ENCODE data around the gene PHLDA1. TPM values are rescaled to one million over a fixed set of nuclear protein-coding genes. Genes with fewer than 3 reads are reported as not detected.

Gene PHLDA1
- total and polyA plus RNA-seq, 4 donors = 27.0 to 61.5 (median 49.0) TPM

GRCh38 chr12:76022506-76022905 lies 9.1 kb downstream of the PHLDA1 start:
- WGBS (ENCODE audit: insufficient coverage) = 80% methylated on average over 1 of the region's 3 CpGs
- no peaks in the 10 kb centered on the region for H3K27me3 ChIP-seq (ENCODE audit: control insufficient read depth, insufficient read depth, low read length)
- H3K4me1 ChIP-seq (ENCODE audit: control insufficient read depth, insufficient read depth, low read length) = peaks cover 2% of the 10 kb centered on the region
- no peak for DNase-seq (ENCODE audit: low read depth in 4 of 6, low spot score in 6 of 6)
- no peaks in the 10 kb centered on the region for H3K36me3 ChIP-seq (ENCODE audit: control insufficient read depth, insufficient read depth, low read length)
- no peak overlapping the region for H3K27ac ChIP-seq (ENCODE audit: low read depth, low read length)
- no peak overlapping the region for H3K4me3 ChIP-seq (ENCODE audit: low read depth, low read length)
- no peaks in the 10 kb centered on the region for H3K9me3 ChIP-seq (ENCODE audit: control insufficient read depth, insufficient read depth, low read length)

DNA sequence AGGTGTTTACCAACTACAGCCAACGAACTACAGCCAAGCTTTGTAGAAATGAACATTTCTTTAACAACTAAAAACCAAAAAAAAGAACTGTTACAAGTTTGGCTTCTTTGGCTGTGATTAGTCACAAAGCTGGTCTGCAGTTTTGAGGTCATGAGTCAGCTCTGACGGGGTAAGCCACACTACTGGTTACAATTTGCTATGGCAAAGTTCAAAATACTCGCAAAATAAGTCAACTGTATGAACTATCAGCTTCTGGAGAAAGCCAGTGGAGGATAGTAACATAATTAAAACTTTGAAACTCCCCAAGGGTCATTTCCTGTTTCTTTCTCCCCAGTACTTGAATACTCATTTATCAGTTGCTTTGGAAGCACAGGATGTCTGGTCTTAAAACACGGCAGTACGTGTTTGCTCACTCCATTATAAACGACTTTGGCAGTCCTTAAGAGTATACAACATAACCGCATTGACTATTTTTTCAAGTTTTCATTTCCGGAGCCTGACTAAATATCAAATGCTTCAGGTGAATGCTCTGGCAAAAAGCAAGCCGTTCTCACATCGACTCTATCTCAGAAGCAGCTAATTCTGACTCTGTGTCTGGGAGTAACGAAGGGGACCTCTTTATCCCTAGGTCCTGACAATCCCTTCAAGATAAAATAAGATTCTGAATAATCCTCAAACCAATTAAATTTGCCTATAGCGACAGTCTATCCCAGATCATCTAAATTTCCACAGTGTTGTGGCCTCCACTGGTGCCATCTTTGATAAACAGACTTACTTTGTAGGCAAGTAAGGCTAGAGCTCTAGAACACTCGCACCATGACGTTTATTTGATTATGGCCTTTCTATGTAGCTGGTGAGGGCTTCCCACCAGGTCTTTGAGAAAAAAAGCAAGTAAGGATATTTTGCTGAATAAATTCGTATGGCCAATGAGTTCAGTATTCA lies 10.6 kb downstream of the PHLDA1 start:
- Histone ChIP-seq H3K4me3 (ENCODE audit: low read depth, low read length) (no peak overlapping the region), H3K9me3 (ENCODE audit: control insufficient read depth, insufficient read depth, low read length) (no peaks in the 10 kb centered on the region), H3K27ac (ENCODE audit: low read depth, low read length) (peak overlapping the region; percentile 29), H3K4me1 (ENCODE audit: control insufficient read depth, insufficient read depth, low read length) (no peaks in the 10 kb centered on the region), H3K27me3 (ENCODE audit: control insufficient read depth, insufficient read depth, low read length) (no peaks in the 10 kb centered on the region), H3K36me3 (ENCODE audit: control insufficient read depth, insufficient read depth, low read length) (no peaks in the 10 kb centered on the region)
- DNase-seq (ENCODE audit: low read depth in 4 of 6, low spot score in 6 of 6) = no peak
- WGBS (ENCODE audit: insufficient coverage) = 76% methylated on average over 10 of the region's 15 CpGs

- no peaks in the 10 kb centered on the region for H3K36me3 ChIP-seq (ENCODE audit: control insufficient read depth, insufficient read depth, low read length)
- H3K9me3 ChIP-seq (ENCODE audit: control insufficient read depth, insufficient read depth, low read length) = no peaks in the 10 kb centered on the region
- WGBS (ENCODE audit: insufficient coverage) = 89% methylated on average over 3 of the region's 5 CpGs
- no peaks in the 10 kb centered on the region for H3K27me3 ChIP-seq (ENCODE audit: control insufficient read depth, insufficient read depth, low read length)
- no peak overlapping the region for H3K4me3 ChIP-seq (ENCODE audit: low read depth, low read length)
- DNase-seq (ENCODE audit: low read depth in 4 of 6, low spot score in 6 of 6) = no peak
- H3K27ac ChIP-seq (ENCODE audit: low read depth, low read length) = no peak overlapping the region
- H3K4me1 ChIP-seq (ENCODE audit: control insufficient read depth, insufficient read depth, low read length) = no peaks in the 10 kb centered on the region
These were observed 11.3 kb downstream of the PHLDA1 start for GRCh38 chr12:76020281-76020680.

- Histone ChIP-seq H3K27ac (ENCODE audit: low read depth, low read length) (no peak overlapping the region), H3K36me3 (ENCODE audit: control insufficient read depth, insufficient read depth, low read length) (no peaks in the 10 kb centered on the region), H3K4me3 (ENCODE audit: low read depth, low read length) (no peak overlapping the region), H3K4me1 (ENCODE audit: control insufficient read depth, insufficient read depth, low read length) (no peaks in the 10 kb centered on the region), H3K27me3 (ENCODE audit: control insufficient read depth, insufficient read depth, low read length) (no peaks in the 10 kb centered on the region), H3K9me3 (ENCODE audit: control insufficient read depth, insufficient read depth, low read length) (no peaks in the 10 kb centered on the region)
- DNase-seq (ENCODE audit: low read depth in 4 of 6, low spot score in 6 of 6) = no peak
- 82% methylated on average over 1 of the region's 1 CpG for WGBS (ENCODE audit: insufficient coverage)
These were observed 12.9 kb downstream of the PHLDA1 start for GRCh38 chr12:76018672-76019071.

GRCh38 chr12:76018111-76018510 lies 13.5 kb downstream of the PHLDA1 start:
- 37% methylated on average over 4 of the region's 6 CpGs for WGBS (ENCODE audit: insufficient coverage)
- no peaks in the 10 kb centered on the region for H3K27me3 ChIP-seq (ENCODE audit: control insufficient read depth, insufficient read depth, low read length)
- no peaks in the 10 kb centered on the region for H3K9me3 ChIP-seq (ENCODE audit: control insufficient read depth, insufficient read depth, low read length)
- H3K27ac ChIP-seq (ENCODE audit: low read depth, low read length) = no peak overlapping the region
- no peak for DNase-seq (ENCODE audit: low read depth in 4 of 6, low spot score in 6 of 6)
- H3K36me3 ChIP-seq (ENCODE audit: control insufficient read depth, insufficient read depth, low read length) = no peaks in the 10 kb centered on the region
- H3K4me1 ChIP-seq (ENCODE audit: control insufficient read depth, insufficient read depth, low read length) = no peaks in the 10 kb centered on the region
- H3K4me3 ChIP-seq (ENCODE audit: low read depth, low read length) = no peak overlapping the region

- Histone ChIP-seq H3K27ac (ENCODE audit: low read depth, low read length) (no peak overlapping the region), H3K9me3 (ENCODE audit: control insufficient read depth, insufficient read depth, low read length) (no peaks in the 10 kb centered on the region), H3K4me1 (ENCODE audit: control insufficient read depth, insufficient read depth, low read length) (no peaks in the 10 kb centered on the region), H3K4me3 (ENCODE audit: low read depth, low read length) (no peak overlapping the region), H3K36me3 (ENCODE audit: control insufficient read depth, insufficient read depth, low read length) (no peaks in the 10 kb centered on the region), H3K27me3 (ENCODE audit: control insufficient read depth, insufficient read depth, low read length) (no peaks in the 10 kb centered on the region)
- 95% methylated on average over 5 of the region's 8 CpGs for WGBS (ENCODE audit: insufficient coverage)
- DNase-seq (ENCODE audit: low read depth in 4 of 6, low spot score in 6 of 6) = no peak
These were observed 17.6 kb downstream of the PHLDA1 start for GRCh38 chr12:76014007-76014406.

DNA sequence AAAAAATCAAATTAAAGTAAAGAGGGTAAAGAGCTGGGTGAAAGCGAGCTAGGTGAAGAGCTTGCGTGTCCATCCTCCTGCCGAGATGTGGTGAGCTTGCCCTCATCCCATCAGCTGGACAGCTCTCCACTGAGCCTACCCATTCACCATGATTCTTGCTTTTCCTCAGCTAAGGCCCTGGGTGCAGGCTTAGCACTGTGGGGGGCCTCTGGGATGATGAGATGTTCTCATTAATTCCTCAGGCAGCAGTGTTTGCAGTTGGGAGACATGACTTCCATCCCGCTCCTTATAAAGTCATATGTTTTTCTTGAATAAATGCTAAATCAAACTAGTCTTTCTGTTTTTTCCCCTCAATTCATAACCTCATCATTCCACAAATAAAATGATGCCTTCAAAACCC lies 18.0 kb downstream of the PHLDA1 start:
- 100% methylated on average over 1 of the region's 4 CpGs for WGBS (ENCODE audit: insufficient coverage)
- Histone ChIP-seq H3K36me3 (ENCODE audit: control insufficient read depth, insufficient read depth, low read length) (no peaks in the 10 kb centered on the region), H3K4me3 (ENCODE audit: low read depth, low read length) (no peak overlapping the region), H3K27me3 (ENCODE audit: control insufficient read depth, insufficient read depth, low read length) (no peaks in the 10 kb centered on the region), H3K27ac (ENCODE audit: low read depth, low read length) (no peak overlapping the region), H3K9me3 (ENCODE audit: control insufficient read depth, insufficient read depth, low read length) (no peaks in the 10 kb centered on the region), H3K4me1 (ENCODE audit: control insufficient read depth, insufficient read depth, low read length) (no peaks in the 10 kb centered on the region)
- no peak for DNase-seq (ENCODE audit: low read depth in 4 of 6, low spot score in 6 of 6)

DNA sequence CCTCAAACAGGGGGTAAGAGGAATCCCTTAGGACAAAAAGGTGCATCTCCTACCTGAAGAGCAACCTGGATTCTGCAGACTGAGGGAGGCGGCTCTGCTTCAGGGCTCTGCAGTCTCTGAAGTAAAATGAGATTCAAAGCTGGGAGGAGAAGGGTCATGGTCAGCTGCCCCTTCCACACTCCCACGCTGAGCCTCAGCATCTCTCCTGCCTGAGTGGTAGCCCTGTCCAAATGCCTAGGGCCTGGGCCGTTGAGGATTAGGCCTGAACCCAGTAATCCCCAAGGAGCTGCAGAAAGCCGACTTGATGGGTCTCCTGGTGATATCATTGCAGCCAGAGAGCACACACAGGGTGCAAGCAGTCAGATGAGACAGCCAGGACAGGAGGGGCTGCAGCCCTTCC lies 18.9 kb downstream of the PHLDA1 start:
- Histone ChIP-seq H3K4me3 (ENCODE audit: low read depth, low read length) (no peak overlapping the region), H3K4me1 (ENCODE audit: control insufficient read depth, insufficient read depth, low read length) (no peaks in the 10 kb centered on the region), H3K27ac (ENCODE audit: low read depth, low read length) (no peak overlapping the region), H3K36me3 (ENCODE audit: control insufficient read depth, insufficient read depth, low read length) (no peaks in the 10 kb centered on the region), H3K27me3 (ENCODE audit: control insufficient read depth, insufficient read depth, low read length) (no peaks in the 10 kb centered on the region), H3K9me3 (ENCODE audit: control insufficient read depth, insufficient read depth, low read length) (no peaks in the 10 kb centered on the region)
- no peak for DNase-seq (ENCODE audit: low read depth in 4 of 6, low spot score in 6 of 6)
- 93% methylated on average over 2 of the region's 4 CpGs for WGBS (ENCODE audit: insufficient coverage)

GRCh38 chr12:76010732-76011458 lies 20.7 kb downstream of the PHLDA1 start:
- H3K9me3 ChIP-seq (ENCODE audit: control insufficient read depth, insufficient read depth, low read length) = no peaks in the 10 kb centered on the region
- H3K4me3 ChIP-seq (ENCODE audit: low read depth, low read length) = no peak overlapping the region
- no peaks in the 10 kb centered on the region for H3K36me3 ChIP-seq (ENCODE audit: control insufficient read depth, insufficient read depth, low read length)
- 95% methylated on average over 5 of the region's 6 CpGs for WGBS (ENCODE audit: insufficient coverage)
- H3K27ac ChIP-seq (ENCODE audit: low read depth, low read length) = no peak overlapping the region
- DNase-seq (ENCODE audit: low read depth in 4 of 6, low spot score in 6 of 6) = peak in 1 of 6 donors; percentile 18
- no peaks in the 10 kb centered on the region for H3K27me3 ChIP-seq (ENCODE audit: control insufficient read depth, insufficient read depth, low read length)
- H3K4me1 ChIP-seq (ENCODE audit: control insufficient read depth, insufficient read depth, low read length) = no peaks in the 10 kb centered on the region
